ENCODE measurements around the gene CASKIN1.
A peak's percentile ranks its signal among the peaks of the same experiment; 100 is the strongest.

The CASKIN1 gene

DNA sequence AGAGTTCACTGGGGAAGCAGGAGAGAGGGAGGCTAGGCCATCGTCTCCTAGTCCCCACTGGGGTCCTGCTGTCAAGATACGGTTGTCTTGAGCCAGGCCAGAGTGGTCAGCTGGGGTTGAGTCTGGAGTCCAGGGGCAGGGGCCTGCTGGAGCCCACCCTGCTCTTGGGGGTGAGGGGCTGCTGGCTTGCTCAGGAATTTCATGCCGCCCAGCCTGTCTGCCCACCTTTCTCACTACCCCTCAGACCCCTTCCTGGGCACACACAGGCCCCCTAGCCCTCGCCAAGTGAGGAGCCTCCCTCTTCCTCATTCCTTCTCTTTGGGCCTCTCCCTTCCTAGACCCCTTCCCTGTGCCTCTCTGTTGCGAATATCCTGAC, 39.6 kb downstream of the CASKIN1 start:
- no peak for DNase-seq (ENCODE audit: low read depth)

GRCh38 chr16:2155977-2156848, 40.2 kb downstream of the CASKIN1 start:
- peak; percentile 78 for DNase-seq (ENCODE audit: low read depth)

- peak; percentile 100 for DNase-seq (ENCODE audit: low read depth)
Measured at GRCh38 chr16:2155091-2155950, 41.1 kb downstream of the CASKIN1 start, which contains the start of gene TRAF7. TSS of gene TRAF7 (plus strand) at chr16:2155782. CDS start at chr16:2163921, 8,139 bp downstream.

DNA sequence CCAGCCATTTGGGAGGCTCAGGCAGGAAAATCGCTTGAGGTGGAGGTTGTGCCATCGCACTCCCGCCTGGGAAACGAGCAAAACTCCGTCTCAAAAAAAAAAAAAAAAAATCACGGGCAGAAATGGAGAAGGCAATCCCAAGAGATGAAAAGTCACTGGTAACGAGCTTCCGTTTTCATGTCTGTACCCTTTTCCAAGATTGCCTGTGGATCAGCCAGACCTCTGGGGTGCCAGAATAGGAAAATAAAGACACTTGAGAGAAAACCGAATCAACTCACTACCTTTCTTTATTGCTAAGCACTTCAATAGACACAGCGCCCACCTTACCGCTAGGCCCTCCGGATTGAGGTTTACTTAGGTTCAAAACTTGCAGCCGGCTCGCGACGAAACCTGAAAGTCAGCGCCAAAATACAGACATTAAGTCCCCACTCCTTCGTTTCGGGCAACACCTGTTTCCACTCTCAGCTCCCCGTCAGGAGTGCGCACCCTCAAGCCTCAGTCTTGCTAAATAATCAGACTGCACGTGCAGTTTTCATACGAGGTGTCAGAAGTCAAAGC, 41.8 kb downstream of the CASKIN1 start:
- DNase-seq (ENCODE audit: low read depth) = no peak

- peak; percentile 47 for DNase-seq (ENCODE audit: low read depth)
Measured at GRCh38 chr16:2152695-2153506, 43.5 kb downstream of the CASKIN1 start.

DNA sequence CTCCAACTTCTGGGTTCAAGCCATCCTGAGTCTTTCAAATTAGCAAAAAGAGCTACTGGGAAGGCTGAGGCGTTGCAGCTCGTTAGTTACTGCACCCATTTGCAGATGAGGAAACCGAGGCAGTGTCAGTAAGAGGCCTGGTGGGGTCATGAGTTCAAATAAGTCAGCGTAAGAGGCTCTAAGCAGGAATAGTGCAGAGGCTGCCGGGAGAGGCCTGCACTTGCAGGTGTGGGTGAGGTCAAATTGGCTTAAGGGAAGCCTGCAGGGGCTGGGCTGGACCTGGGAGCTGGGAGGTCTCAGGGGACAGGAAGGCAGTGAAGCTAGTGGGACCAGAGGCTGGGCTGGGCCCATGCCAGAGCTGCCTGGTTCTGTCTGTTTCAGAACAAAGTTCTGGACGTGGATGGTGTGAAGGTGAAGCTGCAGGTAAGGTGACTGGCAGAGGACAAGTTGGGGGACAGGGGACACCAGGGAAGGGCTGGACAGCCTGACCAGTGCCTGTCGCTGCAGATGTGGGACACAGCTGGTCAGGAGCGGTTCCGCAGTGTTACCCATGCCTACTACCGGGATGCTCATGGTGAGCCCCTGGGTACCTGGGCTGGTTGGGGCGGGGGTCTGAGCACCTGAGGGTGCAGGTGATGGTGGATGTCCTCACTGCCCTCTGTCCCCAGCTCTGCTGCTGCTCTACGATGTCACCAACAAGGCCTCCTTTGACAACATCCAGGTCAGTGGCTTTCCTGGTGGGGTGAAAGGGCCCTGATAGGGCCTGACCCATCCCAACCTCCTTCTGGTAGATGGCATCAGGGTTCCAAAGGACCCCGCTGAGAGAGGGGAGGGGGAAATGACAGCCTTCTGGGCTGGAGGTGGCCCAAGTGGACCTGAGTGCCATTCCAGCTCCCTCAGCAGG, 45.0 kb downstream of the CASKIN1 start:
- peak; percentile 53 for DNase-seq (ENCODE audit: low read depth)

DNA sequence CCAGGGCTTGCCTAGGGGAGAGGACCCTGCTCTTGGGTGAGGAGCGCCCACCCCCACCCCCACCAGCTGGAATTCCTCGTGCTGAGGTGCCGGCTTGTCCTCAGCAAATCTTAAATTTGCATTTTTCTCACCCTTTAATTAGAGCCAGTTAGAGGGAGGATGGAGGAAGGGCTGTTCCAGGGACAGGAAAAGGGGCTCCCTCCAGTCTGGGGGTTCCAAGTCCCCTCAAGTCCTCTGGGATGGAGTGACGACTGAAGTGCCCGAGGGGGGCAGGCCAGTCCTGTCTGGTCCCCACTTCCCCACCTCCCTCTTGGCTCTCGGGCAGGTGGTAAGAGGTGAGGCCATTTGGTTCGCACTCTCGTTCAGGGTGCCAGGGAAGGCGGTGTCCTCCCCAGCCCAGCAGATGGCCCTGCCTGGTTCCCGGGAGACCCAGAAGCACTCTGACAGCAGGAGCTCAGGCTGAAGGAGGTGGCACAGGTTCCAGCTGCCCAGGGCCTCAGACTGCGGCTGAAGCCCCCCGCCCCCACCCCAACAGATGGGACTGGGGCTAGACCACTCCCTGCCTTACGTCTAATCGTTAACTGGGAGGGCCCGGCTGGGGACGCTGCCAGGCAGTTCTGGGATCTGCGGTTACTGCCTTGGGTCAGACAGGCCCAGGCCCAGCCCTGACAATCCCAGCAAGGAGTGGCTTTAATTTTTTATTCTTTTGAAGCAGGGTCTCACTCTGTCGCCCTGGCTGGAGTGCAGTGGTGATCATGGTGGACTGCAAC, 45.8 kb downstream of the CASKIN1 start:
- peak; percentile 72 for DNase-seq (ENCODE audit: low read depth)

- peak; percentile 61 for DNase-seq (ENCODE audit: low read depth)
Measured at GRCh38 chr16:2149630-2150417, 46.6 kb downstream of the CASKIN1 start.

DNA sequence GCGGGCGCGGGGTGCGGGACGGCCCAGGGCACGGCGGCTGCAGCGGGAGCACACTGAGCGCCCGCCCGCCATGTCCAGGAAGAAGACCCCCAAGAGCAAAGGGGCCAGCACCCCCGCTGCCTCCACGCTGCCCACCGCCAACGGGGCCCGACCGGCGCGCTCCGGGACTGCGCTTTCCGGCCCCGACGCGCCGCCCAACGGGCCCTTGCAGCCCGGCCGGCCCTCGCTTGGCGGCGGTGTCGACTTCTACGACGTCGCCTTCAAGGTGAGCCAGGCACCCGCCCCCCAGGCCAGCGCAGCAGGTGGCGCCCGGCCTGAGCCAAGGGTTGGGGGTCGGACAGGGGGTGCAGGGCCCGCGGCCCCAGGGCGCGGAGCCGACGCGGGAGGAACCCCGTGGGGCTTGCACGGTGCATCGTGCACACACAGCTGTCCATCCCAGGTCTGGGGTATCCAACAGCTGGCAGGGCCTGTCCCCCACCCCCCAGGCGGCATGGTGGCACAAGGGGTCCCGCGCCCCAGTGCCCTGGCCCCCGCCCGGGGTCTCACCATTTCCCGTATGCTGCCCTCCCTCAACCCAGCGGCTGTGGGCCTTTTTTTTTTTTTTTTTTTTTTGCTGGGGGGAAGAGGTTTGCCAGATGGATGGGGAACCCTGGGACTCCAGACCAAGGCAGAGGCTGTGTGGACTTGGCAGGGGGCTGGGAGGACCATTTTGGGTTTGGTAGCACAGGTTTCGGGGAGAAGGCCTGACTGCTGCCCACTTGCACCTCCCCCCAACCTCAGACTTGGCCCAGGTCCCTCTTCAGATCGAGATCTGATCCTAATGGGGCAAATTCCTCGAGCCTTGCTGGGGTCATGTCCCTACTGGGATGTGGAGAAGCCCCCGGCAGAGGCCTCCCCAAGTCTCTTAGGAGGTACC, 47.4 kb downstream of the CASKIN1 start:
- peak; percentile 59 for DNase-seq (ENCODE audit: low read depth)

DNA sequence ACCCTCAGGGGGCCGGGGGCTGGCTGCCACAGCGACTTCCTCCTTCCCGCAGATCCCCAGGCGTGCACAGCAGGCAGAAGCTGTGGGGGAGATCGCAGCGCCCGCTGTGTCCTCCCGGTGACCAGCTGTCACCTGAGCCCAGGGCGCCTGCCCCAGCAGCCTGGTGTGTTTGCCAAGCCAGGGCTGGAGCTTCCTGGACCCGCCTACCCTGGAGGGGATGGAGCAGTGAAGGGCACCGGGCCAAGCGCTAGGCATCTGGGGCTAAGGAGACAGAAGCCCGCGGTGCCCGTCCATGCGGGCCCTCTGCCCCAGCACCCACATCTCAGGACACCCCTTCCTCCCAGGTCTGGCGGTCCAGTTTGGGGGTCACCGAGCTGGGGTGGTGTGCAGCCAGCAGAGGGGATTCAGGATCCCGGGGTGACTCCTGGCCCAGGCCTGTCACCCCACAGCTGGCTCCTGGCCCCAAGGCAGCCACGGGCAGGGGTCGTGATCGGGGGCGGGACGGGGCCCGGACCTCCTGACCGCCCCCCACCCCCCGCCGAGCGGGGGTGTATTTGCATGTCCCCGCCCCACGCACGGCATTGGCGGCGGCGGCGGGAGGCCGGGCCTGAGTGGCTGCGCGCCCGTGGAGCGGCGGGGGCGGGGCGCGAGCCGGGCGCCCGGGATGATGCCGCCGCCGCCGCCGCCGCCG, 48.3 kb downstream of the CASKIN1 start, which contains the start of gene RAB26:
Gene RAB26 (plus strand): TSS at position 645 of the 691 bp plus-strand sequence. CDS start 159 bp downstream, outside the sequence.
- DNase-seq (ENCODE audit: low read depth) = peak; percentile 64

GRCh38 chr16:2147378-2147777, 49.0 kb downstream of the CASKIN1 start:
- no peak for DNase-seq (ENCODE audit: low read depth)

GRCh38 chr16:2145843-2146242, 50.6 kb downstream of the CASKIN1 start:
- no peak for DNase-seq (ENCODE audit: low read depth)

GRCh38 chr16:2143878-2144485, 52.4 kb downstream of the CASKIN1 start:
- DNase-seq (ENCODE audit: low read depth) = no peak

DNA sequence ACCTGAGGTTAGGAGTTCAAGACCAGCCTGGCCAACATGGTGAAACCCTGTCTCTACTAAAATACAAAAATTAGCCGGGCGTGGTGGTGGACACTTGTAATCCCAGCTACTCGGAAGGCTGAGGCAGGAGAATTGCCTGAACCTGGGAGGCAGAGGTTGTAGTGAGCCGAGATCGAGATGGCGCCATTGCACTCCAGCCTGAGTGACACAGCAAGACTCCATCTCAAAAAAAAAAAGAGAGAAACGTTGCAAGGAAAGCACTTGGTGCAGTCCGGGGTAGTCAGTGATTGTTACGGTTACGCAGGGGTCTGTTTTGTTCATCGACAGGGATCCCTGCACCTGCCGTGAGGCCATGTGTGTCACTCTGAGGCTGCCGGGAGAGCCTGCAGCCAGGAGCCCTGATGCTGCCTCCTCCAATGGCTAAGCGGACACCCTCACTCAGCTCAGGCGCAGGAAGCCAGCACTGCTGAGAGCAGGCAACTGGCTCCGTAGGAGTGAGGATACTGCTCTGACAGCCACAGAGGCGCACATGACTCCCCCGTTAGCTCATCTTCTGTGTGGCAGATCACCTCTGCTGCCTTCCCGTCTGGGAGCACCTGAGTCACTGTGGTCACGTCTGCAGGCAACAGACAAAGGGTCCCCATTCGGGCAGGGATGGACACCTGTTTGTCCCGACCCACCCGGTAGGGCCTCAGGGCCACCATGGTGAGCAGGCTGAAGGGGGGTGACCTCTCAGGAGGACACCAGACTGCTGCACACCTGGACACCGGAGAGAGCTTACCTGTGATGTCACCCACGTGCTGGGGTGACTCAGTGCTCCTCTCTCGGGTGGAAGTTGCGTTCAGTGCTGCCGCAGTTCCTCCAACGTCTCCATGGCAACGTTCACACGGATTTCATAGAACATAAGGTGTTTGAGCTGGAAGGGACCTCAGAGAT, 53.2 kb downstream of the CASKIN1 start:
- no peak for DNase-seq (ENCODE audit: low read depth)

DNA sequence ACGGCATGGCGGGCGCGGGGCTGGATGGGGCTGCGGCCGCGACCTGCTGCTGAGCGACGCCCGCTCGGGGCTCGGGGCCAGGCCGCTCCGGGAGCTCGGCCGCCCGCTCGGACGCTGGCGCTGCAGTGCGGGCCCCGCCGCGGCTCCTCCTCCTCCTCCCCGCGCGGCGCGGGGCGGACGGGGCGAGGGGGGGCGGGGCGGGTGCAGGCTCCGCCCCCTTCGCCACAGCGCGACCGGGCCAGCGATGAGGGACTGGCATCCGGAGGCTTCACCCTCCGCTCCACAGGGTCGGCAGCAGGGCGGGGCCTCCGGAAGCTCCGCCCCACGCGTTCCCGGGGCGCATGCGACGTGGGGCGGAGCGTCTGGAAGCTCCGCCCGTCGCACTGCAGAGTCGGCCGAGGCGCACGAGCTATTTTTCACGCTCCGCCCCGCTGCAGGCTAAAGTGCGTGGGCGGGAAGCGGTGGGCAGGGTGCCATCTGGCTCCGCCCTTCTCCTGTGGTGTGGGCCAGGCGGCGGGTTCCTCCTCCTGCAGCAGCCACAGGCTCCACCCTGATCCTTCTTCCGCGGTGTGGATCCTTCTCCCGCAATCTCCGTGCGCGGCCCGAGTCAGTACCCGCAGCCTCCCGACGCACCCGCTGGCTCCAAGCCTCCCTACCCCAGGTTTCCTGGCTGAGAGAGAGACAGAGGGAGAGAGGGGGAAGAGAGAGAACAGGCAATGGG, 60.5 kb downstream of the CASKIN1 start, which contains the start of gene PKD1:
Gene PKD1 (minus strand): TSS at position 129 of the 721 bp plus-strand sequence. CDS start 209 bp downstream, outside the sequence.
- DNase-seq (ENCODE audit: low read depth) = peak; percentile 82

All from ELR (cell line).